GM10266 (cell line): Measurements from ENCODE around the gene ANKRD62.

ENCODE experiments used
- DNase-seq: peaks from one replicate; pipeline ENCODE4 v3.0.0; 2012; ENCODE audit errors: extremely low spot score
- TF ChIP-seq, protein P1 (sequence below): IDR thresholded peaks from 2 replicates; pipeline ENCODE4 v1.5.1; 2012; ENCODE audit warnings: mild to moderate bottlenecking, low read depth; ENCODE audit not compliant: control insufficient read depth, insufficient read depth; ENCODE audit errors: missing control alignments

The ANKRD62 gene

DNA sequence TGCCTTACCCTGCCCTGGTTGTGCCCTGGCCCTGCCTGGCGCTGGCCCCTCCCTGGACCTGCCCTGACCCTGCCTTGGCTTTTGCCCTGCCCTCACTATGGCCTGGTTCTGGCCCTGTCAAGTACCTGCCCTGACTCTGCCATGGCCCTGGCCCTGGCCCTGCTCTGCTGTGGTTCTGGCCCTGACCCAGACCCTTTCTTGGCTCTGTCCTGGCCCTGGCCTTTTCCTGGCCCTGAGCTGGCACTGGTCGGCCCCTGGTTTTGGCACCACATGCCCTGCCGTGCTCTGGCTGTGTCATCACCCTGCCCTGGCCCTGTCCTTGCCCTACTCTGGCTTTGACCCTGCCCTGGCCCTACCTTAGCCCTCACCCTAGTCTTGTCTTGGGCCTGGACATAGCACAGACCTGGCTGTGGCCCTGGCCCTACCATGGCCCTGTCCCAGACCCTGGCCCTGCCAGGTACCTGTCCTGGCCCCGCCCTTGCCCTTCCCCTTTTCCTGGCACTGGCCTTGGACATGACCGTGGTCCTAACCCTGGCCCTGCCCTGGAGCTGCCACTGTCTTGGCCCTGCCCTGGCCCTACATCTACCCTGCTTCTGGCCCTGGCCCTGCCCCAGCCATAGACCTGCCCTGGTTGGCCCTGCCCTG is 4.8 kb upstream of the ANKRD62 start:
- TF ChIP-seq, protein P1, sequence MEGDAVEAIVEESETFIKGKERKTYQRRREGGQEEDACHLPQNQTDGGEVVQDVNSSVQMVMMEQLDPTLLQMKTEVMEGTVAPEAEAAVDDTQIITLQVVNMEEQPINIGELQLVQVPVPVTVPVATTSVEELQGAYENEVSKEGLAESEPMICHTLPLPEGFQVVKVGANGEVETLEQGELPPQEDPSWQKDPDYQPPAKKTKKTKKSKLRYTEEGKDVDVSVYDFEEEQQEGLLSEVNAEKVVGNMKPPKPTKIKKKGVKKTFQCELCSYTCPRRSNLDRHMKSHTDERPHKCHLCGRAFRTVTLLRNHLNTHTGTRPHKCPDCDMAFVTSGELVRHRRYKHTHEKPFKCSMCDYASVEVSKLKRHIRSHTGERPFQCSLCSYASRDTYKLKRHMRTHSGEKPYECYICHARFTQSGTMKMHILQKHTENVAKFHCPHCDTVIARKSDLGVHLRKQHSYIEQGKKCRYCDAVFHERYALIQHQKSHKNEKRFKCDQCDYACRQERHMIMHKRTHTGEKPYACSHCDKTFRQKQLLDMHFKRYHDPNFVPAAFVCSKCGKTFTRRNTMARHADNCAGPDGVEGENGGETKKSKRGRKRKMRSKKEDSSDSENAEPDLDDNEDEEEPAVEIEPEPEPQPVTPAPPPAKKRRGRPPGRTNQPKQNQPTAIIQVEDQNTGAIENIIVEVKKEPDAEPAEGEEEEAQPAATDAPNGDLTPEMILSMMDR: no peak
- DNase-seq: no peak

DNA sequence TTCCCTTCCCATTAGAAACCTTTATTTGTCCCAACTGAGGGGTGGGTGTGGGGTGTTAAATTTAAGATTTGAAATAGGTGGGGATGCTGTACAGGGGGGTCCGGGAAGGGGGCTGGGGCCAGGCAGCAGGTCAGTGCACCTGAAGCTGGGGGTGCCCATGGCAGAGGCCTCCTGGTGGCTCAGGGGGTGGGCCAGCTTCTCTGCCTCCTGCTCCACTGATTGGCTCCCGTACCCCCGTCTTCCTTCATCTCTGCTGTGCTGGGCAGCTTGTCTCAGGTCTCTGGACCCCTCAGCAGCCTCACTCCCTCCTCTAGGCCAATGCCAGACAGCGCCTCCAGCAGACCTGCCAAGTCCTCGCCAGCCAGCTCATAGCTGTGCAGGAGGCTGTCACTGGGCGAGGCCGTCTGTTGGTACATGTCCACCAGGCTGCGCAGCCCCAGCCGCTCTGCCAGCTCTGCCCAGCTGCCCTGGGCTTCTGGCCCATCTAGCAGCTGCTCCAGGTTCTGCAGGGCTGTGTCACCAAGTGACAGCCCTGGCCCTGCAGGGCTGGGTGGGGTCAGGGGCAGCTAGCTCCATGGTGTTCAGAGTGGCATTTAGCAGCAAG is 2.0 kb upstream of the ANKRD62 start:
- TF ChIP-seq, protein P1: no peak
- DNase-seq: no peak

DNA sequence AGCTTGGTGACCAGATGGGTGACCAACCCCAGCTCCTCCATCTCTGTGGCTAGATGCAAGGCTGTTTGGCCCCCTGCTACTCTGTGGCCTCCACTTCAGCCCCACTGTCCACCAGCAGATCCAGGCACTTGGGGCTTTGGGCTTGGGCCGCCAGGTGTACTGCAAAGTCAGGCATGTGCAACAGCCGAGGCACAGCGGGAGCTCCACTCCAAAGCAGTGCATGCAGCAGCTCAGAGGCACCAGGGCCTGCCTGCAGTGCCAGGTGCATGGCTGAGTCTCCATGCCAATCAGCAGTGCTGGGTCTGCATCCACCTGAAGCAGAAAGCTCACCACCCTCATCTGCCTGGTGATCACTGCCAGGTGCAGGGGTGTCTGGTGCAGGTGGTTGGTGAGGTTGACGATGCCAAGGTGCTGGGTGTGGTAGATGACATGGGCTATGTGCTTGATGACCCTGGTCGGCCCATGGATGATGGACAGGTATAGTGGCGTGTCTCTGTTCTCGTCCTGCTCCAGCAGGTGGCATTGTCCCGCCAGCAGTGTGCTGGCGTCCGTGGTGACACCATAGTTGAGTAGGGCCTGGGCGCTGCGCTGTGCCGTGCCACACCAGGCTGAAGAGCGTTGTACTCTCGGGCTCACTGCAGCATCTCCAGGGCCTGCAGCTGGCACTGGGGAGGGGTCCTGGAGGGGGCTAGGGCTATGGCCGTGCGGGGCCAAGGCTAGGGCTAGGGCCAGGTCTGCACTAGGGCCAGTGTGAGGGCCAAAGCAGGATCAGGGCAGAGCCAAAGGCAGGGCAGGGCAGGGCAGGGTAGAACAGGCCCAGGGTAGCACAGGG is 1.0 kb upstream of the ANKRD62 start:
- DNase-seq: peak; percentile 62
- TF ChIP-seq, protein P1: peak; percentile 46

DNA sequence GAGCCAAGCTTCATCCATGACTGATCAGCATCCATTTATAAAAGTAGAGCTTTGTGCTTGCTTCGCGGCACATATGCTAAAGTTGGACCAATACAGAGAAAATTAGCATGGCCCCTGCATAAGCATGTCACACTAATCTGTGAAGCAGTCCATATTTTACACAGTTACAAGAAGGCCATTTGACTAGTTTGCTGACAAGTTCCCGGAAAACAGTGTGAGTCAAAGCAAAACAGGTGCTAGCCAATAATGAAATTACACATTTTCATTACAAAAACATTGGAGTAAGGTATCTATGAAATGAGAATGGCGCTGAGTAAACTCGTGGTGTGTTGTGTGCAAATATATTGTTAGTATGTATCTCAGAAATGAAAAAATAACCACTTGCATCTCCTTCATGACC is 4.7 kb downstream of the ANKRD62 start:
- DNase-seq: no peak
- TF ChIP-seq, protein P1: no peak

DNA sequence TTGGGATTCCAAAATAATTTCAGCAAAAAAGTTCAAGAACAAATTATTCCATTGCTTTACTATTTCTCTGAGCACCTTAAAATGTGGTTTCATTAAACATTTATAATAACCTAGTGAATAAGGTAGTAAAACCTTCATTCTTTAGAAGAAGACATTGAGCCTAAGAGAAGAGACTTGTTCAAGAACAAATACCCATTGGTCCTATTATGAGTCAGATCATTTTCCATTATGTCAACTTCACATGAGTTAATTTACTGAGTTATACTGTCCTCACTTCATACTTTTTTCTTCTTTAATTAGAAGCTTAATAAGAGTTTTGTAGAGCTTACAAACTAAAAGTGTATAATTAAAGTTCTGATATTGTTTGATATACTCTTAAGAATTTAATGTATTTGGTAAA is 5.5 kb downstream of the ANKRD62 start:
- TF ChIP-seq, protein P1: no peak
- no peak for DNase-seq

DNA sequence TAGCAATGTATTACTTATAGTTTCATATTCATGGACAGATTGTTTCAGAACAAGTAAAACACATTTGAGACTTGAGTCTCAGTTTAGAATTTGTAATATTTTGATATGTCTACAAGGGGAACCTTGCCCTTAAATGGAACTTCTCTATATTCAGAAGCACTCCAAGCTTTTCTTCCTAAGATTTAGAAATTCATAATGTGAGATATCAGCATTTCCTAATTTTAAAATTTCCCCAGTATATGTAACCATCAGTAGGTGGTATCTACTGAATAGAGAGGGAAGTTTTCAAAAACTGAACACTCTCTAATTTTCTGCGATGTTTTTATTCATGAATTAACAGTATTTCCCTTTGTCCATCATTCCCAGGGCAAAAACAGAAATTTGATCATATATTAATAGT is 7.6 kb downstream of the ANKRD62 start:
- TF ChIP-seq, protein P1: no peak
- DNase-seq: no peak

DNA sequence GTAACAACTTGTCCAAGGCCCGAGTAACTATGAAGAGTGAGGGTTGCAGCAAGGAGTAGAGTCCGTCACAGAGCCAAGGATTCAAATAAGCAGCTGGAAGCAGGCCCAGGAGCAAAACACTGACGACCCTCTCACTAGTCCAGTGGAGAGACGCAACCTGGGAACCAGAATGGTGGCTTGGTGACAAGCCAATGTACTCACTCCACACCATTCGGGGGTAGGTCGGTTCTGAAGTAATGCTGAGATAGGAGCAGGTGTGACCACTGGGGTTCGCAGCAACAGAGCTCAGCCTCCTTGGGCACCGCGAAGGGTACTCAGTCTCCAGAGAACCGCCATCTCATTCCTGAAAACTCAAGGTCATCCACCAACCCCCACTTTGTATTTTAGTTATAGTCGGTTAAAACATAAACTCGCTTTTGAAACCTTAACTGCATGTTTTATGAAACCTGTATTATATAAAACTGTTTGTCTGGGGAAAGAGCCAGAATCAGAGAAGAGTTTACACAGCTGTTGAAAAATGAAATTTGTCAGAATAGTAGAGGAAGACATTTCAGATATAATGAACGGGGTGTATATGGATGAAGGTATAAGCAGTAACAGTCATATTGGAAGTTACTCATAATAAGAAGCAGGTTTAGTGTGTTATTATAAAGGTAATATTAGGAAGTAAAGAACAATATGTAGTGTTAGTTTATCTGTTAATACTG is 8.6 kb downstream of the ANKRD62 start:
- TF ChIP-seq, protein P1: no peak
- DNase-seq: no peak
